Pancreas (tissue), 10 donors: ENCODE results near the gene CBFA2T3. TPM values are rescaled to one million over a fixed set of nuclear protein-coding genes. Genes with fewer than 3 reads are reported as not detected.
A peak's percentile ranks its signal among the peaks of the same experiment; 100 is the strongest.

ENCODE experiments used
- ATAC-seq, 4 donors: fragments of 200-7000 bp; cut with Tn5 transposase; one replicate each; pipeline versions ENCODE4 v1.8.0 to v1.9.1; 2020; ENCODE audit warnings: mild to moderate bottlenecking in 4 of 4, moderate library complexity in 4 of 4
- DNase-seq, 6 donors: peaks; one replicate each; pipeline ENCODE4 v3.0.0-alpha.2; 2020
- FAIRE-seq: peaks from 2 replicates; lab custom pipeline; 2012; peaks lifted over from hg19 to GRCh38; lab: Jason Lieb, UNC
- H3K27ac ChIP-seq, 4 donors: fragments of 200-600 bp; sonication (generic); 1 replicate in 3 of 4; 2 replicates in 1 of 4; pipeline versions ENCODE4 v1.5.0 to v1.8.0; 2020
- H3K27me3 ChIP-seq, 4 donors: fragments of 200-600 bp; one replicate each; pipeline ENCODE4 v1.8.0; 2021
- H3K36me3 ChIP-seq, 3 donors: fragments of 200-600 bp; sonication (generic) in 1 of 3; one replicate each; pipeline versions ENCODE4 v1.5.0 to v1.8.0; 2020 to 2021
- H3K4me1 ChIP-seq, 3 donors: fragments of 200-600 bp; one replicate each; pipeline ENCODE4 v1.8.0; 2021
- H3K4me3 ChIP-seq, 4 donors: fragments of 200-600 bp; sonication (generic) in 2 of 4; one replicate each; pipeline versions ENCODE4 v1.5.0 to v1.8.0; 2020 to 2021
- H3K9me3 ChIP-seq, 4 donors: fragments of 200-600 bp; one replicate each; pipeline ENCODE4 v1.8.0; 2021
- WGBS, 2 donors: extraction: QIAGEN DNeasy Blood & Tissue Kit; methylation state at CpG; one replicate each; pipeline ENCODE4 v1.1.7; 2013; 5-methylcytosine and 5-hydroxymethylcytosine counted together
- intact Hi-C, 3 donors: fragments of 100-400 bp; cut with DNase I; formaldehyde crosslinking; loops; one replicate each; pipeline versions ENCODE4 v1.11.1 to v1.14.2; 2022
- polyA plus RNA-seq, 2 donors: library from polyadenylated mRNA; stranded (reverse); fragments of 200-250 nt; gene quantifications; one replicate each; pipeline ENCODE4 v1.2.3, GENCODE V29; 2013
- total RNA-seq, 6 donors: library from RNA; stranded (reverse); fragmentation: NEBNext Ultra II Directional in 4 of 6; extraction: Animal tissue kit (Norgen Biotek cat#: 25700) in 4 of 6; gene quantifications; one replicate each; pipeline versions ENCODE4 v1.2.1 to v1.2.4, GENCODE V29; 2021 to 2023
- TF ChIP-seq, protein P1 (sequence below), 4 donors: fragments of 200-600 bp; sonication (generic) in 3 of 4; IDR thresholded peaks; one replicate each; pipeline versions ENCODE4 v1.5.0 to v1.8.0; 2021; ENCODE audit warnings: antibody characterized with exemption in 4 of 4
- donor health status: healthy with polysubstance abuse.
- donor health status: DM: no; HTN: no; CAD: no; lungs with moderate emphysema.
- donor health status: DM: no; HTN: no; CAD: no.
- donor health status: control.
- donor health status: control.
- donor health status: Bipolar disorder and iron deficiency.
- donor health status: DM: yes; HTN: yes; CAD: no.
- donor health status: DM: no; HTN: no; CAD: no.
- donor health status: DM: no; HTN: no; CAD: no.
- donor health status: DM: yes; HTN: yes; CAD: no.

CBFA2T3 gene
- total and polyA plus RNA-seq, 8 donors, result 8.7 to 27.0 (median 21.9) TPM

DNA sequence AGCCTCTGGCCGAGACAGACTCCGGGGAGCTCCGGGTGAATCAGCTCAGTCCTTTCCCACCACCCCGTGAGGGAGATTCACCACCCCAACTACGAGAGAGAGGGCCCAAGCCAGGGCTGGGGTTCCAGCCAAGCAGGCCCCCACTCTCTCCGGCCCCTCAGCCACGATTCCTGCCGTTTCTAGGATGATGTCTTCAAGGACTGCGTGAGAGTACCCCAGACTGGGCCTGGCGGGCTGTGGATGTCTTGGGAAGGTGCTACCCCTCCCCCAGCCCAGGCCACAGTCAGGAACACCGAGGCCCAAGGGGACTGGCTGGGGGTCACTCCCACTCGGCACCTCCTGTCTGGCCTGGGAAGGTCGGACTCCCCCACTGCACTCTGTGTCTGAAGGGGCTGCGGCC, 89.0 kb downstream of the CBFA2T3 start:
- no peak for FAIRE-seq
- Histone ChIP-seq H3K4me1 (no peaks in the 10 kb centered on the region), H3K27me3 (no peaks in the 10 kb centered on the region), H3K27ac (no peak overlapping the region), H3K36me3 (peaks cover 0 to 15% (median 0%) of the 10 kb centered on the region in 3 donors), H3K4me3 (no peak overlapping the region), H3K9me3 (no peaks in the 10 kb centered on the region)
- no peak for ATAC-seq
- DNase-seq, result no peak
- intact Hi-C loops, result no loop called here
- 81 to 86% methylated on average over 11 to 14 of the region's 14 CpGs for WGBS, 2 donors
- TF ChIP-seq, protein P1, sequence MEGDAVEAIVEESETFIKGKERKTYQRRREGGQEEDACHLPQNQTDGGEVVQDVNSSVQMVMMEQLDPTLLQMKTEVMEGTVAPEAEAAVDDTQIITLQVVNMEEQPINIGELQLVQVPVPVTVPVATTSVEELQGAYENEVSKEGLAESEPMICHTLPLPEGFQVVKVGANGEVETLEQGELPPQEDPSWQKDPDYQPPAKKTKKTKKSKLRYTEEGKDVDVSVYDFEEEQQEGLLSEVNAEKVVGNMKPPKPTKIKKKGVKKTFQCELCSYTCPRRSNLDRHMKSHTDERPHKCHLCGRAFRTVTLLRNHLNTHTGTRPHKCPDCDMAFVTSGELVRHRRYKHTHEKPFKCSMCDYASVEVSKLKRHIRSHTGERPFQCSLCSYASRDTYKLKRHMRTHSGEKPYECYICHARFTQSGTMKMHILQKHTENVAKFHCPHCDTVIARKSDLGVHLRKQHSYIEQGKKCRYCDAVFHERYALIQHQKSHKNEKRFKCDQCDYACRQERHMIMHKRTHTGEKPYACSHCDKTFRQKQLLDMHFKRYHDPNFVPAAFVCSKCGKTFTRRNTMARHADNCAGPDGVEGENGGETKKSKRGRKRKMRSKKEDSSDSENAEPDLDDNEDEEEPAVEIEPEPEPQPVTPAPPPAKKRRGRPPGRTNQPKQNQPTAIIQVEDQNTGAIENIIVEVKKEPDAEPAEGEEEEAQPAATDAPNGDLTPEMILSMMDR (IDR thresholded peaks at IDR 0.05), result no peak

DNA sequence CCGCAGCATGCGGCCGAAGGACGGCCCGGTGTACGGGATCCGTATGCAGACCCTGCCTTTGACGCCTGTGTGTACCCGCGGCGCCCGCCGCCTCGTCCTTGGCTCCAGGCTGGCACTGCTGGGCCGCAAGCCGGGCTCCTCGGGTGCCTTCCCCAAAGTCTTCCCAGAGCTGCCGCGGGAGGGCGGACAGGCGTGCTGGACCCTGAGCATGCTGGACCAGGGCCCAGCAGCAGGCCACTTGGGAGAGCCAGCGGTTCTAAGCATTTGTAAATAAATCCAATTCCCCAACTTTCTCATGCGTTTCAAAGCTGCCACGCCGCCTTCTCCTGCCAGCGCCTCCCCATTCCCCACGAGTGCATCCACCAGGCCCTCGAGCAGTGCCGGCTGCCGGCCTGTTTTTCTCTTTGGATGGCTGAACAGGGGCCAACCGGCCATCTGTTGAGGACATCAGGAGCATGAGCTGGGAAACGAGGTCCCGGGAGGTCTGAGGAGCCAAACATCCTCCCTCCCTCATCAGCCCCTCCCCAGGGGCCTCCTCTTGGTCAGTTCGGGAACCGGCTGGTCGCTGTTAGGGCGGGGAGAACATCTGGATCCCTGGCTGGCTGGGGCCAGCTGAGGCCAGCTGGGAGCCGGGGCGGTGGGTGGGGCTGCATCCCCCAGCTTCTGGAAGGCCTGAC, 90.0 kb downstream of the CBFA2T3 start:
- H3K36me3 ChIP-seq, result peaks cover 0 to 21% (median 0%) of the 10 kb centered on the region in 3 donors
- DNase-seq (peak in 2 of 6 donors; percentile 30 to 32), FAIRE-seq (no peak), ATAC-seq (peak in 2 of 4 donors; percentile 23 to 36)
- no peaks in the 10 kb centered on the region for H3K27me3 ChIP-seq
- no peaks in the 10 kb centered on the region for H3K4me1 ChIP-seq
- WGBS, 2 donors, result 82 to 85% methylated on average over 39 of the region's 39 CpGs
- no peak overlapping the region for H3K4me3 ChIP-seq
- H3K27ac ChIP-seq, result no peak overlapping the region
- H3K9me3 ChIP-seq, result no peaks in the 10 kb centered on the region
- TF ChIP-seq, protein P1 (IDR thresholded peaks at IDR 0.05), result no peak
- intact Hi-C loops, result no loop called here

- FAIRE-seq (no peak), ATAC-seq (no peak), DNase-seq (no peak)
- intact Hi-C loops, result no loop called here
- Histone ChIP-seq H3K4me1 (no peaks in the 10 kb centered on the region), H3K4me3 (no peak overlapping the region), H3K9me3 (no peaks in the 10 kb centered on the region), H3K27ac (no peak overlapping the region), H3K36me3 (peaks cover 0 to 21% (median 0%) of the 10 kb centered on the region in 3 donors), H3K27me3 (no peaks in the 10 kb centered on the region)
- TF ChIP-seq, protein P1 (IDR thresholded peaks at IDR 0.05), result no peak
- WGBS, 2 donors, result 86 to 92% methylated on average over 14 to 15 of the region's 15 CpGs
Measured at GRCh38 chr16:88886420-88886844, 90.6 kb downstream of the CBFA2T3 start.

- H3K4me3 ChIP-seq, result no peak overlapping the region
- no peaks in the 10 kb centered on the region for H3K9me3 ChIP-seq
- 90 to 95% methylated on average over 28 of the region's 28 CpGs for WGBS, 2 donors
- FAIRE-seq, result no peak
- intact Hi-C loops, result no loop called here
- DNase-seq, result no peak
- H3K36me3 ChIP-seq, result peaks cover 0 to 21% (median 0%) of the 10 kb centered on the region in 3 donors
- H3K27me3 ChIP-seq, result no peaks in the 10 kb centered on the region
- TF ChIP-seq, protein P1 (IDR thresholded peaks at IDR 0.05), result no peak
- H3K4me1 ChIP-seq, result no peaks in the 10 kb centered on the region
- no peak overlapping the region for H3K27ac ChIP-seq
- ATAC-seq, result no peak
Measured at GRCh38 chr16:88885693-88886280, 91.2 kb downstream of the CBFA2T3 start.
